H54 (cell line): ENCODE results near the gene TGFBR1.
A peak's percentile ranks its signal among the peaks of the same experiment; 100 is the strongest.

Experiments
- DNase-seq: peaks from one replicate; pipeline ENCODE4 v3.0.0; 2011; ENCODE audit warnings: low spot score, mixed read lengths; ENCODE audit not compliant: insufficient read length
- FAIRE-seq: peaks from 3 replicates; lab custom pipeline; 2011; peaks lifted over from hg19 to GRCh38; lab: Jason Lieb, UNC
- POLR2A ChIP-seq: IDR thresholded peaks from 2 replicates; pipeline ENCODE4 v1.6.1; 2011; ENCODE audit warnings: low read depth, mild to moderate bottlenecking, low read length

TGFBR1 gene

GRCh38 chr9:99070681-99071080 is 34.2 kb upstream of the TGFBR1 start:
- TF ChIP-seq POLR2A: no peak
- no peak for DNase-seq
- no peak for FAIRE-seq

GRCh38 chr9:99071313-99072039 is 33.4 kb upstream of the TGFBR1 start:
- no peak for FAIRE-seq
- TF ChIP-seq POLR2A: no peak
- no peak for DNase-seq

GRCh38 chr9:99072040-99072394 is 32.9 kb upstream of the TGFBR1 start:
- TF ChIP-seq POLR2A: no peak
- DNase-seq (no peak), FAIRE-seq (no peak)

GRCh38 chr9:99073347-99073746 is 31.6 kb upstream of the TGFBR1 start:
- no peak for TF ChIP-seq POLR2A
- no peak for DNase-seq
- no peak for FAIRE-seq

GRCh38 chr9:99073985-99074901 is 30.7 kb upstream of the TGFBR1 start:
- FAIRE-seq (no peak), DNase-seq (no peak)
- TF ChIP-seq POLR2A: no peak

GRCh38 chr9:99074902-99075245 is 30.0 kb upstream of the TGFBR1 start:
- no peak for DNase-seq
- FAIRE-seq: no peak
- TF ChIP-seq POLR2A: no peak

- no peak for TF ChIP-seq POLR2A
- DNase-seq (peak; percentile 74), FAIRE-seq (no peak)
These were observed 29.5 kb upstream of the TGFBR1 start for GRCh38 chr9:99075246-99075912.

- TF ChIP-seq POLR2A: no peak
- DNase-seq: no peak
- FAIRE-seq: no peak
These were observed 28.9 kb upstream of the TGFBR1 start for GRCh38 chr9:99076030-99076429.

GRCh38 chr9:99076483-99077171 is 28.3 kb upstream of the TGFBR1 start:
- FAIRE-seq: no peak
- DNase-seq: no peak
- TF ChIP-seq POLR2A: no peak

- FAIRE-seq (no peak), DNase-seq (no peak)
- no peak for TF ChIP-seq POLR2A
These were observed 26.2 kb upstream of the TGFBR1 start for GRCh38 chr9:99078717-99079116.

GRCh38 chr9:99079542-99079941 is 25.4 kb upstream of the TGFBR1 start:
- FAIRE-seq (no peak), DNase-seq (no peak)
- TF ChIP-seq POLR2A: no peak

- no peak for TF ChIP-seq POLR2A
- DNase-seq (no peak), FAIRE-seq (no peak)
These were observed 21.9 kb upstream of the TGFBR1 start for GRCh38 chr9:99083051-99083450.
